ENCODE results near the gene HOXA6. TPM values are rescaled to one million over a fixed set of nuclear protein-coding genes. Genes with fewer than 3 reads are reported as not detected.

HOXA6 gene
- polyA plus RNA-seq, 2 of the 4 experiments (the other 2 are of a cell fraction): 0.90 to 2.1 TPM

DNA sequence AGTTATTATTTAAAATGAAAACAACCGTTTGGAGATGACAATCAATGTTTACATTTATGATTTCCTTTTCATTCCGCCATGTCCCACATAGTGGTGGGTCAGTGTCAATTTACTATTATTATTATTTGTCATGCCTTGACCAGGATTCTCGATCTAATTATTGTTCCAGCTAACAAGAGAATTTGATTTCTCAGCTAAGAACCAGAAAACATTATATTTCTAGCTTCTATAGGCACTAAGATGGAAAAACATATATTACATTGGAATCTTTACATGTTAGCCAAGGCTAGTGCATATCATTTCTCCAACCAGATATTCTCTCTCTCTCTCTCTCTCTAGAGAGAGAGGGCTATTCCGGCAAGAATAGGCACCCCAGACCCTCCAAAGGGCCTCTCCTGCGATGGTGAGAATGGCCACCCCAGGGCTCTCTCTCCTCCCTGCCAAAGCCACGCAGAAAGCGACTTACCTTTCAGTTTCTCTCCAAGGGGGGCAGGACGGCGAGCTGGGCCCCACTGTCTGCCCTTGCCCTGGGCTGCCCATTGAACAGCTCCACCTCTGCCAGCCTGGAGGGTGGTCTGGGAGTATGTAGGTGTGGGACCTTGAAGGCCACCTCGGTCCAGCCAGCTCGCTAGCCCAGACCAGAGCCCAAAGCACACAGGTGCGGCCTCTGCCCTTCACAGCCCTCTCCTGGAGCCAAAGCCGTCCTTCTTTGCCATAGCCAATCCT, 2.4 kb upstream of the HOXA6 start:
- TF ChIP-seq HOXB5 (CRISPR knock-in tag; IDR thresholded peaks at IDR 0.05) (no peak), ZC3H11A (IDR thresholded peaks at IDR 0.05) (no peak), KDM1A (IDR thresholded peaks at IDR 0.05; ENCODE audit: low read depth) (no peak), POLR2A (IDR thresholded peaks at IDR 0.05; ENCODE audit: low read length) (no peak), ZFP36 (IDR thresholded peaks at IDR 0.05; ENCODE audit: borderline replicate concordance, partially characterized antibody) (no peak), NPAS2 (CRISPR knock-in tag; IDR thresholded peaks at IDR 0.05; ENCODE audit: borderline replicate concordance) (no peak), SMC3 (IDR thresholded peaks at IDR 0.05) (no peak), HDAC2 (IDR thresholded peaks at IDR 0.05) (no peak), NFE2L2 (conservative IDR thresholded peaks at IDR 0.05; ENCODE audit: low read length) (no peak), CHD2 (IDR thresholded peaks at IDR 0.05; ENCODE audit: low read length, partially characterized antibody) (no peak), ZSCAN20 (CRISPR knock-in tag; IDR thresholded peaks at IDR 0.05) (no peak), CBX8 (IDR thresholded peaks at IDR 0.05) (no peak), EHMT2 (IDR thresholded peaks at IDR 0.05; ENCODE audit: low read depth) (no peak), ESRRA (IDR thresholded peaks at IDR 0.05; ENCODE audit: borderline replicate concordance, low read length) (no peak)
- TF ChIP-seq, protein P1, sequence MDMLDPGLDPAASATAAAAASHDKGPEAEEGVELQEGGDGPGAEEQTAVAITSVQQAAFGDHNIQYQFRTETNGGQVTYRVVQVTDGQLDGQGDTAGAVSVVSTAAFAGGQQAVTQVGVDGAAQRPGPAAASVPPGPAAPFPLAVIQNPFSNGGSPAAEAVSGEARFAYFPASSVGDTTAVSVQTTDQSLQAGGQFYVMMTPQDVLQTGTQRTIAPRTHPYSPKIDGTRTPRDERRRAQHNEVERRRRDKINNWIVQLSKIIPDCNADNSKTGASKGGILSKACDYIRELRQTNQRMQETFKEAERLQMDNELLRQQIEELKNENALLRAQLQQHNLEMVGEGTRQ (IDR thresholded peaks at IDR 0.05): no peak
- TF ChIP-seq, protein P2, sequence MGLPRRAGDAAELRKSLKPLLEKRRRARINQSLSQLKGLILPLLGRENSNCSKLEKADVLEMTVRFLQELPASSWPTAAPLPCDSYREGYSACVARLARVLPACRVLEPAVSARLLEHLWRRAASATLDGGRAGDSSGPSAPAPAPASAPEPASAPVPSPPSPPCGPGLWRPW (IDR thresholded peaks at IDR 0.05): no peak
- TF ChIP-seq, protein P3, sequence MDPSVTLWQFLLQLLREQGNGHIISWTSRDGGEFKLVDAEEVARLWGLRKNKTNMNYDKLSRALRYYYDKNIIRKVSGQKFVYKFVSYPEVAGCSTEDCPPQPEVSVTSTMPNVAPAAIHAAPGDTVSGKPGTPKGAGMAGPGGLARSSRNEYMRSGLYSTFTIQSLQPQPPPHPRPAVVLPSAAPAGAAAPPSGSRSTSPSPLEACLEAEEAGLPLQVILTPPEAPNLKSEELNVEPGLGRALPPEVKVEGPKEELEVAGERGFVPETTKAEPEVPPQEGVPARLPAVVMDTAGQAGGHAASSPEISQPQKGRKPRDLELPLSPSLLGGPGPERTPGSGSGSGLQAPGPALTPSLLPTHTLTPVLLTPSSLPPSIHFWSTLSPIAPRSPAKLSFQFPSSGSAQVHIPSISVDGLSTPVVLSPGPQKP (IDR thresholded peaks at IDR 0.05; ENCODE audit: low read depth, low read length): no peak
- TF ChIP-seq, protein P4, sequence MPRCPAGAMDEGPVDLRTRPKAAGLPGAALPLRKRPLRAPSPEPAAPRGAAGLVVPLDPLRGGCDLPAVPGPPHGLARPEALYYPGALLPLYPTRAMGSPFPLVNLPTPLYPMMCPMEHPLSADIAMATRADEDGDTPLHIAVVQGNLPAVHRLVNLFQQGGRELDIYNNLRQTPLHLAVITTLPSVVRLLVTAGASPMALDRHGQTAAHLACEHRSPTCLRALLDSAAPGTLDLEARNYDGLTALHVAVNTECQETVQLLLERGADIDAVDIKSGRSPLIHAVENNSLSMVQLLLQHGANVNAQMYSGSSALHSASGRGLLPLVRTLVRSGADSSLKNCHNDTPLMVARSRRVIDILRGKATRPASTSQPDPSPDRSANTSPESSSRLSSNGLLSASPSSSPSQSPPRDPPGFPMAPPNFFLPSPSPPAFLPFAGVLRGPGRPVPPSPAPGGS (IDR thresholded peaks at IDR 0.05): no peak
- 20% methylated on average over 11 of the region's 13 CpGs for WGBS (ENCODE audit: missing lambda C conversion rate)
- H3K4me1 ChIP-seq: peaks cover 16% of the 10 kb centered on the region
- H3K4me3 ChIP-seq: peak overlapping the region; percentile 49
- peak overlapping the region; percentile 90 for H3K4me2 ChIP-seq
- ChIA-PET CTCF (interaction anchor here (0.7 to 11.1 kb wide), 34 partner anchors 8 to 1257 kb away, joined by 3 to 160 read pairs (median 5); partner anchors contain the start of genes HOXA4, HOXA5 and HOXA9), POLR2A (interaction anchor here (0.5 to 2.1 kb wide), 7 partner anchors 11 to 950 kb away, joined by 3 to 14 read pairs (median 4); partner anchors contain the start of gene HNRNPA2B1)
- ATAC-seq (peak; percentile 69 to 75), FAIRE-seq (no peak), DNase-seq (ENCODE audit: low read depth in 1 of 2, low spot score in 1 of 2) (no peak)
- H3K9me3 ChIP-seq: no peaks in the 10 kb centered on the region
- H3K27ac ChIP-seq: peak overlapping the region; percentile 88 to 90

DNA sequence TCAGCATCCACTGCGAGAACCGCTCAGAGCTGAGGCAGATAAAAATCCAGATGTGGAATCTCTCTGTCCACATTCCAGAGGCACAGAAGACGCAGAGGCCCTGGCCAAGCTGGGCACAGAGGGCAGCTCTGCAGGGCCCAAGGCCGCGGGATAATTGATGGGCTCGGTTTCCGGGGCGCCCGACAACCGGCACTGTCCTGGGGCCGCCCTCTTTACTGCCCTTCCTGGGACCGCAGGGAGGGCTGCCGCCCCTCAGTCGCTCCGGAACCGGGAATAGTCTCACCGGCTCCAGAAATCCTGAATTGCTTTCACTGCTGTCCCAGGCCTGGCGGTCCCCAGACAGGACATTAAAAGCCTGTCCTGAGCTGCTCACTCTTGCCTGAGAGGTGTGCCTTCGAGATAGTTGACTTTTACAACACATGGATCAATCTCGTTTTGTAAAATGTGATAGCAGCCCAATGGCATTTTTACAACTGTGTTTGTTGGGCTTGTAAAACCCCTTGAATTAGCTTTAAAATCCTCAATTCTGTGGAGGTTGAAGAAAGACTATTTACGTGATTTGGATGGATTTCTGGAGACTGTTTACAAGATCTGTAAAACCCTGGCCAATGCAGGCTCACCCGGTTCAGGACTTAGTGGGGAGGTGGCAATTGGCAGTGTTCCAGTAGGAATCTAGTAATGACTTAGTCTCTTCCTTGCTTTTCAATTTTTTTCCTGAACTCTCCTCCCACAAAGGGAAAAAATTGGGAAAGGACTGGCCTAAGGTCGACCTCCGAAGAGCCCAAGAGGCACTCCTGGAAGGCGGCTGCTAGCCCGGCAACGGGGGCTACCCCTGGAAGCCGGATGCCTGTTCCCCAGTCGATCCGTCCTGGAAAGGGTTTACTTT, 1.4 kb upstream of the HOXA6 start:
- POLR2A ChIA-PET: interaction anchor here (1.0 to 1.7 kb wide), 2 partner anchors 12 to 17 kb away, joined by 3 to 5 read pairs; no protein-coding TSS in a partner anchor

More for the DNA sequence above, 1.4 kb upstream of the HOXA6 start:
- Histone ChIP-seq H3K27ac (peak overlapping the region; percentile 27 to 52; a peak in 4 of 6 replicates), H3K9me3 (no peaks in the 10 kb centered on the region), H3K4me1 (peaks cover 16% of the 10 kb centered on the region), H3K4me3 (peak overlapping the region; percentile 49; the same call in 2 of the 3 replicates), H3K4me2 (peak overlapping the region; percentile 90)
- FAIRE-seq (no peak), DNase-seq (ENCODE audit: low read depth in 1 of 2, low spot score in 1 of 2) (no peak), ATAC-seq (no peak)
- 76% methylated on average over 30 of the region's 30 CpGs for WGBS (ENCODE audit: missing lambda C conversion rate)
- TF ChIP-seq HDAC2 (IDR thresholded peaks at IDR 0.05) (no peak), KDM5A (IDR thresholded peaks at IDR 0.05) (no peak), KDM1A (IDR thresholded peaks at IDR 0.05; ENCODE audit: low read depth) (no peak), RNF2 (IDR thresholded peaks at IDR 0.05; ENCODE audit: borderline replicate concordance, low read depth) (no peak), CHD4 (IDR thresholded peaks at IDR 0.05; ENCODE audit: borderline replicate concordance) (no peak), RARB (CRISPR knock-in tag; IDR thresholded peaks at IDR 0.05) (no peak), HOXB5 (CRISPR knock-in tag; IDR thresholded peaks at IDR 0.05) (no peak)
- CTCF ChIA-PET: interaction anchor here (1.1 to 11.1 kb wide), 19 partner anchors 7 to 1256 kb away, joined by 3 to 160 read pairs (median 5); partner anchors contain the start of genes HOXA4, HOXA5 and HOXA9
